HG02885 (cell line): ENCODE results near the gene AGPAT2.
"Not testable (repeated sequence)": the region's sequence is repeated elsewhere in the genome, so short reads cannot be mapped to it uniquely, and the experiment has no call there.

ENCODE experiments used
- ATAC-seq: cut with Tn5 transposase; IDR thresholded peaks from one replicate; pipeline ENCODE4 v1.9.1; 2021; ENCODE audit warnings: mild to moderate bottlenecking; ENCODE audit not compliant: unreplicated experiment, poor library complexity

The AGPAT2 gene

GRCh38 chr9:136721339-136722092, 34.3 kb upstream of the AGPAT2 start:
- no peak for ATAC-seq

- no peak for ATAC-seq
Observed at GRCh38 chr9:136720898-136721338, 33.7 kb upstream of the AGPAT2 start.

- ATAC-seq, result no peak
Observed at GRCh38 chr9:136720251-136720897, 33.1 kb upstream of the AGPAT2 start.

- ATAC-seq, result no peak
Observed at GRCh38 chr9:136719195-136719880, 32.1 kb upstream of the AGPAT2 start.

GRCh38 chr9:136718345-136719194, 31.3 kb upstream of the AGPAT2 start:
- no peak for ATAC-seq

GRCh38 chr9:136717399-136717798, 30.1 kb upstream of the AGPAT2 start:
- ATAC-seq, result no peak

- no peak for ATAC-seq
Observed at GRCh38 chr9:136714893-136715274, 27.6 kb upstream of the AGPAT2 start.

GRCh38 chr9:136714096-136714892, 27.0 kb upstream of the AGPAT2 start:
- no peak for ATAC-seq

- ATAC-seq, result no peak
Observed at GRCh38 chr9:136713550-136713949, 26.3 kb upstream of the AGPAT2 start.

GRCh38 chr9:136712690-136713544, 25.7 kb upstream of the AGPAT2 start:
- no peak for ATAC-seq

GRCh38 chr9:136711751-136712689, 24.8 kb upstream of the AGPAT2 start, which contains the start of gene DIPK1B:
Gene DIPK1B (plus strand): TSS chr9:136712572. CDS start chr9:136712666, 94 bp downstream.
- ATAC-seq, result no peak

GRCh38 chr9:136711219-136711648, 24.0 kb upstream of the AGPAT2 start:
- ATAC-seq, result not testable (repeated sequence)

- ATAC-seq, result no peak
Observed at GRCh38 chr9:136710543-136710942, 23.3 kb upstream of the AGPAT2 start.

GRCh38 chr9:136709454-136710109, 22.3 kb upstream of the AGPAT2 start:
- no peak for ATAC-seq

GRCh38 chr9:136707849-136708517, 20.7 kb upstream of the AGPAT2 start:
- ATAC-seq, result no peak

GRCh38 chr9:136707011-136707410, 19.8 kb upstream of the AGPAT2 start:
- no peak for ATAC-seq
